GM19099 (cell line): ENCODE results near the gene MACROD2.

ENCODE experiments used
- POLR2A ChIP-seq: IDR thresholded peaks from 3 replicates; pipeline ENCODE4 v1.6.1; 2011; ENCODE audit warnings: low read depth; ENCODE audit not compliant: insufficient read length; ENCODE audit errors: extremely low read depth

The MACROD2 gene

DNA sequence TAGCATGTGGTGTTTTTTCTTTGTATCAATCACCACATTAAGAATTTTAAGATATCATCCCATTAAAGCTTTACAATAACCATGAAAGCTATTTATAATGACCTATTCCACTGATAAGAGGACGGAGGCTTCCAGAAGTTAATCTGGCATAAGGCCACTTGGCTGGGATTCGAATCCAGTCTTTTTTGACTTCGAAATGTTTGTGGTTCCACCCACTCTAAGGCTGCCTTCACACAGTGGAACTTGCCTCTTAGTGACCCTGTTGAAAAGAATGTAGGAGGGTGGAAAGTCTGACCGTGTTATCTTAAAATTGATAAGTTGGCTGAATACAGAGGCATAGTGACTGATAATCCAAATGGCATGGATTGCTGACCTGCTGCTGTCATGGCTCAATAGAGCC, 1618.2 kb downstream of the MACROD2 start:
- no peak for TF ChIP-seq POLR2A

DNA sequence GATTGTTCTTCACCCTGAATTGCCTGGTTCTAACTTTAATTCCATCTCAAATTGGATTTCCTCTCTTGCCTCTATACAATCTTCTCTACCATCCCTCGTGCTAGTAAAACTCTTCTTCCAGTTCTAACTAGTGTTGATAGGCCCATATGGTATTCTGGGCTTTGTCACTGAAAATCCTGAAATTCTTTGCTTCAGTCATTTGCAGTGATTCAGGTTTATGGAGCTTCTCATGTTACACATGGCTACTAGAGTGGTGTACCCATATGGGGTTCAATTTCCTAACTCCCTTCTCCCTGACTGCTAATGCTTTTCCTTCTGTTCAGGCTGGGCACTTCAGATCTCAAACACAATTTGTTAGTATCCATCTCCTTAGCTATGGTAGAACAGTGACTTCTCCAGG, 1621.3 kb downstream of the MACROD2 start:
- no peak for TF ChIP-seq POLR2A

DNA sequence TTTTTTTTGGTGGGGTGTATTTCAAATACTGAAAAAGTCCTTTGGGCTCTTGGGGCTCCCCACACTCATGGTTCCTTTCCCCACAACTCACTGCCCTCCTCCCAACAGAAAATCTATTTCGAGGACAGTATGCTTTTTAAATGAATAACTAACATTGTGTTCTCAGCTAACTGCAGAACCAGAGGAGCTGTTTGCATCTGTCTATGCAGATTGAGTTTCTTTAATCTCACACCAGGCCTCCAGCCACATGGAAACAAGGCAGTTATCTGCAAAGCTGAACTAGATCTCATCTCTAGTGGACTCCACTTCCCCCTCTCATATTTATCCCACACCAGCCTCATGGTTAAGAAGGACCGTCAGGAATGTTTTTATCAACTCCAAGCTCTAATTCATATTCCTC, 1622.8 kb downstream of the MACROD2 start:
- no peak for TF ChIP-seq POLR2A

DNA sequence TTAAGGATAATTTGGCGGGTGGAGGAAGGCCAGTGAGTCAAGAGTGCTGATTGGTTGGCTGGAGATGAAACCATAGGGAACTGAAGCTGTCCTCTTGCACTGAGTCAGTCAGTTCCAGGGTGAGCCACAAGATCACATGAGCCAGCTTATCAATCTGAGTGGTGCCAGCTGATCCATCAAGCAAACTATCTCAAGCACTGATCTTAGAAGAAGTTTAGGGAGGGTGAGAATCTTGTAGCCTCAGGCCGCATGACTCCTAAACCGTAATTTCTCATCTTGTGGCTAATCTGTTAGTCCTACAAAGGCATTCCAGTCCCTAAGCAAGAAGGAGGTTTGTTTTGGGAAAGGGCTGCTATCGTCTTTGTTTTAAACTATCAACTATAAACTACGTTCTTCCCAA, 1623.6 kb downstream of the MACROD2 start:
- no peak for TF ChIP-seq POLR2A

DNA sequence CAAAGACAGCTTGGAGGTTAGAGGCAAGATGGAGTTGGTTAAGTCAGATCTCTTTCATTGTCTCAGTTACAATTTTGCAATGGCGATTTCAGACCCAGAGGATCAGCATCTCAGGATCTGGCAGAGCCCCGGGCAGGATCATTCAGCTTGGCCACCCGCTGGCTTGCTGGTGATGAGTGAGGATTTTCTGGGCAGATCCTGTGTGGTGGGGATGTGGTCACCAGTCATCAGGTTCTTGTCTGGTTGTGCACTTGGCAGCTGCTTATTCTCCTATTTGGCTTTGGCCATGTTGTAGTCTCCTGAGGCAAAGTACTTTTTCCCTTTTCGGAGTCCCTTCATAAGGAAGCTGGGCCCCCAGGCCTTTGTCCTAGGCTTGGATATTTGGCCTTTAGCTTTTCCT, 1624.0 kb downstream of the MACROD2 start:
- no peak for TF ChIP-seq POLR2A

DNA sequence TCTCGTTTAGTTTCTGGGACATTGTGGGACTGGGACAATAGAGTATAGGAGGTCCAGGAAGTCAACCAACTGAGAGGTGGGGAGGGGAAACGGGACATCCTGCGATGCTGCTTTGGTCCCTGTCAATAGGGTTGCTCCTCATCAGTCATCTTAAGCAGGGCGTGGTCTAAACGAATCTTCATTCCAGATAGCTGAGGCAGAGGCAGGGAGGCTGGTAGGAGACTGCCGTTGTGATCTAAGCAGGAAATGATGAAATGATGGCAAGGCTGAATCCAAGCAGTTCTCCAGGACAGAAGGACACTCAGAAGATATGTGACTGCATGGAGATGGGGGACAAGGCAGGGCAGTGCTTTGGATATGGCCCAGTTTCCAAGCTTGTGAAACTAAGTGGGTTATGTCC, 1624.5 kb downstream of the MACROD2 start:
- no peak for TF ChIP-seq POLR2A

DNA sequence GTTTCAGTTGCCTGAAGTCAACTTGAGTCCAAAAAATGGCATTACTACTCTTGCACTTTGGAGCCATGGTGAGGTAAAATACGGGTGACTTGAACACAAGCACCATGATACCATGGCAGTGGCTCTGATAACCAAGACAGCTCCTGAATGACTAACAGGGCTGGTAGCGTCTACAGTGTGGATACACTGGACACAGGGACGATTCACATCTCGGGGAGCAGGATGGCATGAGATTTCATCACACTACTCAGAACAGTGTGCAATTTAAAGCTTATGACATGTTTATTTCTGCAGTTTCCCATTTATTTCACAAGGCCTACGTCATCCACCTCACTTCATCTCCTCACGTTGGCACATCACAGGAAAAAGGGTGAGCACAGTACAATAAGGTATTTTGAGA, 1627.1 kb downstream of the MACROD2 start:
- no peak for TF ChIP-seq POLR2A

DNA sequence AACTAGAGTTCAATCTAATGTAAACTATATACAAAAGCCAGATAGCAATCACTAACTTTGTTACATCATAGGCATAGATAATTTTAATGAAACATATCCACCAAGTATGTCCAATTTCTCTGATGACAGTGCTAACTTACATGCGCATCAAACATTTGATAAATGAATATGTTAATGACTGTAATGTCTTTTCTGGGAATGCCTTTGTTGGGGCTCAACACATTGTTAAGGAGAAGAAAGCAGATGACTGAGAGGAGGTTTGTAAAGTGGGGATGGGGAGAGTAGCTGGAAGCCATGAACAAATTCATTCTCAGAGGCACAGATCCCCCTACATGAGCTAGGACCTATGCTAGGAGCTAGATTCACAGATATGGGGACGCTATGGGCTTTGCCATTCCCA, 1627.9 kb downstream of the MACROD2 start:
- no peak for TF ChIP-seq POLR2A

DNA sequence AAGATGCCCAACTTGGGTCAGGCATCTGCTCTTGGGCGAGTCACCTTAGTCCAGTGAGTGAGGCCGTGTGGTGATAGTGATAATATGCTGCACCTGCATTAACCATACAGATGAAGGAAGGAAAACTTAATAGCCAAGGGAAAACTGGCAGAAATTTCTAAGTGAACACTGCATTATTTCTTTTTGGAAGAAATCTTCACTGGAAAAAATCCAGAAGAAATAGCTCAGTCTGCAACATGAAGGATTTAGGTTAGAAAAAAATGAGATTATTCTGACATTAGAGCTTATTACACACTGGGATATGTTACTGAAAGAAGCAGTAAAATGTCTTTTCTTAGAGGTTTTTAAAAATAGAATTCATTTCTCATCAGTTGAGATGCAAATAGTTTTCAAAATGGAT, 1630.7 kb downstream of the MACROD2 start:
- no peak for TF ChIP-seq POLR2A

DNA sequence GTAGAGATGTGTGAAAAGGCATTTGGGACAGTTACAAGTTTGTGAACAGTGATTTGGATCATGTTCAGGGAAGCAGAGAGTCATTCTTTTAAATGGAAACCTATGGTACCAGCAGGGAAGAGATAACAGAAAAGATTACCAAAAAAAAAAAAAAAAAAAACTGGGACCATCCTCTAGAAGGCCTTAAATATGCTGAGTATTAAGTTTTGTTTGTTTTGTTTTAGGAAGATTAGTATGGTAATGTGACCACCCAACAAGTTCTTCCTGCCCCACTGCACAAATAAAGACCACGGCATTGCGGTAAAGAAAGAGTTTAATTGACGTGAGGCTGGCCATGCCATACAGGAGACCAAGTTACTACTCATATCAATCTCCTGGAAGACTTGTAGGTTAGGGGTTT, 1631.8 kb downstream of the MACROD2 start:
- no peak for TF ChIP-seq POLR2A

DNA sequence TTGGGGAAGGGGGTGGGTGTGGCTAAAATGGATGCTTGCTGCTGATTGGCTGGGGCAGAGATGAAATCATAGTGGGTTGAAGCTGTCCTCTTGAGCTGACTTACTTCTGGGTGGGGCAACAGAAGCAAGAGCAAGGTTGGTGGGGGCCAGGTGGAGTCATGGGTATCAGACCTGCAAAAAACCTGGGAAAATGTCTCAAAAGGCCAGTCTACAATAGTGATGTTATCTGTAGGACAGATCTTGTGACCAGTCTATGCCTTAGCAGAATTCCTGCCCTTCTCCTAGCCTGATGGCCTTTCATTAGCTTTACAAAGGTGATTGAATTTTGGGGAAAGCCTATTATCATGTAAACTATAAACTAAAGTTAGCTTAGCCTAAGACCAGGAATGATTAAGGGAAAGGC, 1632.2 kb downstream of the MACROD2 start:
- no peak for TF ChIP-seq POLR2A

DNA sequence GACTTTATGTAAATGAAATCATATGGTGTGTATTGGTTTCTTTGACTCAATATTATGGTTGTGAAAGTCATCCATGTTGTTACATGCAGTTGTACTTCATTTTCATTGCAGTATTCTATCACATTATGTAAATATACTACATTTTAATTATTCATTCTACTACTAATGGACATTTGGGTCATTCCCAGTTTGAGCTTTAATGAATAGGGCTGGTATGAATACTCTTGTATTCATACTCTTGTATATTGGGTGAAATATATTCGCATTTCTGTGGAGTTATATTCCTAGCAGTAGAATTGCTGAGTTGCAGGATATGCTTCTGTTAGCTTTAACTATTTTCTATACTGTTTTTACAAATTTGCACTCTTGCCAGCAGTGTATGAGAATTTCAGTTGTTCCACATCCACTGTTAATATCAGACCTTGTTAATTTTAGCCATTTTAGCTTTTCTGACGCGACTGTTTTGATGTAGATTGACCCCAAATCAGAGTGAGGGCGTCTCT, 1633.6 kb downstream of the MACROD2 start:
- no peak for TF ChIP-seq POLR2A

DNA sequence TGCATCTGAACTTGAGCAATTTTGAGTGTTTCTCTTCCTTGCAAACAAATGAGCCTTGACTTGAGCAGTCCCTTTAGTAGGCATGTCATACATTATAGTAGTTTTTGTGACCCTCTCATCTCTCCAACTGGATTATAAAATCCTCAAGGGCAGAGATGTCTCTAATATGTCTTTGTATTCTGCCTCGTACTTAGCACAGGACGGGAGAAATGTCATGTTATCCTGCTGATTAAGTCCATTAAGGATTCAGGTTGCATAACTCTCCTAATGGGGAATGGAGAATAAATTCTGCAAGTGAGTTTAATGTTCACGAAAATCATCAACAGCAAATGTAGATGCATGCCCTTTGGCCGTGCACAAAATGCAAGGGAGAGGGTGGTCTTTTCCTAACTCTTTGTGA, 1635.0 kb downstream of the MACROD2 start:
- TF ChIP-seq POLR2A, result no peak

DNA sequence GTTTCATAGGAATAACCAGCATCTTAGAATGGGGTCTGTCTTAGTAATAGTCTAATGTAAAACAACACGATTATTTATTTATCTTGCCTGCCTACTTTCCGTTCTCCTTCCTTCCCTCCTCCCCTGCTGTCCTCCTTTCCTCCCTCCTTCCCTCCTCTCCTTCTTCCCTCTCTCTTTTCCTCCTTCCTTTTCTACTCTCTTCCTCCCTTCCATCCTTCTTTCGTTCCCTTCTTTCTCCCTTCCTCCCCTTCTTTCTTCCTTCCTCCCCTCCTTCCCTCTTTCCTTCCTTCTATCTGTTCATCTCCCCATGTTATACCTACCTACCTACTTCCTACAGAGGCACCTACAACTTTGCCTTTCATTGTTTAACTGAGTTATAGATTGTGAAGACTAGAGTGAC, 1637.4 kb downstream of the MACROD2 start:
- no peak for TF ChIP-seq POLR2A

DNA sequence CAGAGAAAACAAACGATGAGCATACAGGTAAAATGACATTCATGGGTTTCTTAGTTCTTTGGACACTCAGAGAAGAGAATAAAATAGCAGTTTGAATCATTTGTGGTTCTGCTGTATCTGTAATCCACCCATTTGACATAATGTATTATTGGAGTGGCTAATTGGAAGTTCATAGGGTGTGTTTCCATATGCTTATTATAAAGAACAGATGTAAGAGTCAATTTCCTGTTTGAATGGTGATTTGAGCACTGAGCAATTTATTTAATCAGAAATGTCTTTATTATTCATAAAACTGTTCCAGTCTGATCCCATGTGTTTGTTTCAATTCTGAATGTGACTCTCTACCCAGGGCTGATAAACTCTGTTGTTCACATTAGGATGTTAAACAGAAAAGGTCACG, 1638.8 kb downstream of the MACROD2 start:
- TF ChIP-seq POLR2A, result no peak

DNA sequence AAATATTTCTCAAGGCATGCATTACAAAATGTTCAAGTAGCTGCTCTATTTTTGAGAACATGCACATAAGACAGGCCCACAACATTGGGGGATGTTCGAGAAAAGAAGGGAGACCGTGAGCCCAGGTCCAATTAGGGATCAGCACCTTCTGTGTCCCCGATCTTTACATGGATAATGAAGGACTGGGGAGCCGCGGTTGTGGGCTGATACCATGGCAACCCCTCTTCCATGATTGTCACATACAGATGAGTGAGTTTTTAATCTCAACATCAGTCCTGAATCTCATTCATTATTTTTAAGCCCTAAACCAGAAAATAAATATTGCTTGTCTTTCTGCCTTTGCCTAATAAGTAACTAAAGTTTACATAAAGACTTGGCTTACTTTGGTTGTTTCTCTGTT, 1642.2 kb downstream of the MACROD2 start:
- no peak for TF ChIP-seq POLR2A

DNA sequence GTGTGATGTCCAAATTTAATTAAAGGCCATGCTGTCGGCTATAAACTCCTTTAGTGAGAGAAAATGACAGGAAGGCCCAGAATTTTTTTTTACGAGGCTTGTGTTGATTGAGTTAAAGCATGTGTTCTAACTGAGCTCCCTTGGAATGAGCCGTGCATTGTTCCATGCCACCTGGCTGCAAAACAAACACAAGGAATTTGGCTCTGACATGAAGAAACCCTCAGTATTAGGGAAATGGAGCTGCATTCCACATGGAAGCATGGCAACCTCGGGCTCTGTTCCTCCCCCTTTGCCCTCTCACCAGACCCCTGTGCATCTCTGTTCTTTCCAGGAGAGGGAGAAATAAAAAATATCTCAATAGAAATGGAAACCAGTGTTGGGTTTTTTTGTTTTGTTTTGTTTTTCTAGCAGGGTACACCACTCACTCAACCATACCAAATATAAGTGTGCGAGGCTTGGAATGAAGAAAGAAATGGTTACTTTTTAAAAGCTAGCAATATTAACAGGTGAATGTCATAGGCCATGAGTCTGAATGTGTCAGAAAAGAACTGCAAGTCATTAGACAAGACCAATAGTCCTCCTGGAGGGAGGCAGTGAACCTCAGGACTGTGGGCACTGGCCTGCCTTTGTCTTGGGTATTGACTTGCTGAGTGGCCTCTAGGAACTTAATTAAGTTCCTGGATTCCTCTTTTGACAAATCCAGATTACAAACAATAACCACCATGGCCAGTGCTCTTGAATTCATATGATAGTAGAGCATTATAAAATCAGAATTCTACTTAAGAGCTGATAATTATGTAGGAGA, 1642.8 kb downstream of the MACROD2 start:
- no peak for TF ChIP-seq POLR2A
